CD4-positive, alpha-beta T cell (primary cell): ENCODE measurements around the gene USP19. TPM values are rescaled to one million over a fixed set of nuclear protein-coding genes. Genes with fewer than 3 reads are reported as not detected.

Experiments used
- ATAC-seq: fragments of 200-7000 bp; cut with Tn5 transposase; one replicate; pipeline ENCODE4 v1.10.0; 2022; ENCODE audit warnings: mild to moderate bottlenecking; ENCODE audit not compliant: poor library complexity
- CTCF ChIA-PET: fragments of 350-600 bp; sonication (Branson Sonifier 250); formaldehyde crosslinking; loops from one replicate; lab custom pipeline; 2021; ENCODE audit warnings: antibody characterized with exemption, inconsistent platforms; lab: Charles Lee
- POLR2A ChIA-PET: fragments of 350-600 bp; sonication (Branson Sonifier 250); formaldehyde crosslinking; loops from one replicate; lab custom pipeline; 2021; ENCODE audit warnings: antibody characterized with exemption, inconsistent platforms; lab: Charles Lee
- DNase-seq, 14 experiments: peaks; one replicate each; pipeline ENCODE4 v3.0.0-alpha.2; 2013 to 2020; ENCODE audit warnings: mixed read lengths in 2 of 14
- H3K27ac ChIP-seq, 2 donors: one replicate each; pipeline versions ENCODE4 v1.5.1 to v1.7.0; 2013; ENCODE audit warnings: low read length in 2 of 2, low read depth in 1 of 2, mild to moderate bottlenecking in 1 of 2
- H3K27me3 ChIP-seq, 2 experiments: 1 replicate in 1 of 2; 2 replicates in 1 of 2; pipeline versions ENCODE4 v1.6.1 to v1.7.0; 2013; ENCODE audit warnings: low read length in 2 of 2, control low read depth in 1 of 2, mild to moderate bottlenecking in 1 of 2, moderate library complexity in 1 of 2; ENCODE audit not compliant: insufficient read depth in 2 of 2, control insufficient read depth in 1 of 2
- H3K36me3 ChIP-seq: one replicate; pipeline ENCODE4 v1.6.1; 2013; ENCODE audit warnings: low read length, control low read depth; ENCODE audit not compliant: insufficient read depth
- H3K4me1 ChIP-seq: one replicate; pipeline ENCODE4 v1.6.1; 2013; ENCODE audit warnings: low read length, control low read depth; ENCODE audit not compliant: insufficient read depth
- H3K4me3 ChIP-seq: one replicate; pipeline ENCODE4 v1.5.1; 2013; ENCODE audit warnings: mild to moderate bottlenecking, low read length, moderate library complexity
- H3K9me3 ChIP-seq, 2 experiments: 1 replicate in 1 of 2; 2 replicates in 1 of 2; pipeline versions ENCODE4 v1.6.1 to v1.7.0; 2013; ENCODE audit warnings: low read length in 2 of 2, mild to moderate bottlenecking in 2 of 2, control low read depth in 1 of 2, moderate library complexity in 1 of 2; ENCODE audit not compliant: control insufficient read depth in 1 of 2, insufficient read depth in 1 of 2
- H3K27ac Mint-ChIP-seq: one replicate; pipeline ENCODE4 v1.8.0; 2020; ENCODE audit warnings: mixed read lengths
- H3K27me3 Mint-ChIP-seq: one replicate; pipeline ENCODE4 v1.8.0; 2021; ENCODE audit warnings: mixed read lengths
- H3K36me3 Mint-ChIP-seq: one replicate; pipeline ENCODE4 v1.8.0; 2021; ENCODE audit warnings: low read depth, mixed read lengths
- H3K4me1 Mint-ChIP-seq: one replicate; pipeline ENCODE4 v1.8.0; 2021; ENCODE audit warnings: low read depth, mixed read lengths
- H3K4me3 Mint-ChIP-seq: one replicate; pipeline ENCODE4 v1.8.0; 2020; ENCODE audit warnings: mild to moderate bottlenecking, mixed read lengths
- H3K9me3 Mint-ChIP-seq: one replicate; pipeline ENCODE4 v1.8.0; 2020; ENCODE audit warnings: mixed read lengths
- CTCF ChIP-seq: fragments of 200-600 bp; IDR thresholded peaks from one replicate; pipeline ENCODE4 v1.8.0; 2022; ENCODE audit warnings: antibody characterized with exemption, mild to moderate bottlenecking
- intact Hi-C, 2 experiments: fragments of 100-400 bp; cut with DNase I in 1 of 2; cut with micrococcal nuclease in 1 of 2; formaldehyde crosslinking; loops; one replicate each; pipeline versions ENCODE4 v1.15.1 to v1.9.0; 2023 to 2025; cut with DNase I, micrococcal nuclease
- total RNA-seq, 174 experiments: library from RNA in 2 of 174; stranded (reverse) in 2 of 174; gene quantifications; one replicate each; pipeline ENCODE4 v1.2.3 and lab custom pipeline; 2021 to 2026

USP19 gene
- total RNA-seq, 2 experiments from 2014 or later, result 84.9 to 86.2 TPM

- H3K4me1 Mint-ChIP-seq, result peaks cover 23% of the 10 kb centered on the region
- peak overlapping the region; percentile 87 to 91 for H3K27ac ChIP-seq
- H3K27ac Mint-ChIP-seq, result peak overlapping the region; percentile 95
- intact Hi-C loops, result loop anchor here (2.0 to 10.0 kb wide), 4 partner anchors 26 to 554 kb away; partner anchors contain the start of genes APEH (in 1 of the 2), NDUFAF3 (in 1 of the 2) and QRICH1 (in 1 of the 2)
- no peak for ATAC-seq
- POLR2A ChIA-PET, result interaction anchor here (0.6 to 3.3 kb wide), 25 partner anchors 11 to 1244 kb away, joined by 3 to 92 read pairs (median 4); partner anchors contain the start of genes ARIH2, CCDC71, DAG1 and IMPDH2
- CTCF ChIA-PET, result interaction anchor here (1.4 to 3.5 kb wide), 4 partner anchors 27 to 99 kb away, joined by 3 to 27 read pairs (median 8); partner anchors contain the start of genes KLHDC8B, NDUFAF3 and QRICH1
- TF ChIP-seq CTCF, result no peak
- peak in 1 of 14 experiments; percentile 3 for DNase-seq
- no peaks in the 10 kb centered on the region for H3K27me3 ChIP-seq
- H3K9me3 Mint-ChIP-seq, result no peaks in the 10 kb centered on the region
- H3K36me3 ChIP-seq, result peaks cover 27% of the 10 kb centered on the region
- peaks cover 30% of the 10 kb centered on the region for H3K4me1 ChIP-seq
- H3K9me3 ChIP-seq, result no peaks in the 10 kb centered on the region
- H3K4me3 ChIP-seq, result peak overlapping the region; percentile 99
- peaks cover 27% of the 10 kb centered on the region for H3K36me3 Mint-ChIP-seq
- H3K27me3 Mint-ChIP-seq, result no peaks in the 10 kb centered on the region
- peak overlapping the region; percentile 93 for H3K4me3 Mint-ChIP-seq
Measured at GRCh38 chr3:49121132-49121736, 611 bp upstream of the USP19 start.

GRCh38 chr3:49120096-49120437 lies 556 bp downstream of the USP19 start:
- H3K27ac Mint-ChIP-seq, result peak overlapping the region; percentile 95
- peaks cover 30% of the 10 kb centered on the region for H3K4me1 ChIP-seq
- TF ChIP-seq CTCF, result no peak
- H3K9me3 Mint-ChIP-seq, result no peaks in the 10 kb centered on the region
- DNase-seq (peak in 2 of 14 experiments; percentile 4 to 16), ATAC-seq (peak; percentile 16)
- H3K4me3 ChIP-seq, result peak overlapping the region; percentile 99
- peak overlapping the region; percentile 87 to 95 for H3K27ac ChIP-seq
- no peaks in the 10 kb centered on the region for H3K27me3 Mint-ChIP-seq
- H3K36me3 ChIP-seq, result peaks cover 39% of the 10 kb centered on the region
- H3K36me3 Mint-ChIP-seq, result peaks cover 39% of the 10 kb centered on the region
- POLR2A ChIA-PET, result interaction anchor here (1.0 to 3.3 kb wide), 11 partner anchors 15 to 403 kb away, joined by 3 to 92 read pairs (median 5); partner anchors contain the start of genes ARIH2, IMPDH2, IP6K2 and NDUFAF3
- CTCF ChIA-PET, result interaction anchor here (1.4 to 3.5 kb wide), 4 partner anchors 26 to 98 kb away, joined by 3 to 27 read pairs (median 8); partner anchors contain the start of genes KLHDC8B, NDUFAF3 and QRICH1
- H3K4me3 Mint-ChIP-seq, result peak overlapping the region; percentile 93
- intact Hi-C loops, result loop anchor here (1.0 to 10.0 kb wide), 6 partner anchors 16 to 555 kb away; partner anchors contain the start of genes QARS1 (in 2 of the 2), APEH (in 1 of the 2), CCDC71 (in 1 of the 2) and NDUFAF3 (in 1 of the 2)
- H3K27me3 ChIP-seq, result no peaks in the 10 kb centered on the region
- H3K4me1 Mint-ChIP-seq, result peaks cover 23% of the 10 kb centered on the region
- no peaks in the 10 kb centered on the region for H3K9me3 ChIP-seq

GRCh38 chr3:49119439-49119838 lies 1.2 kb downstream of the USP19 start:
- no peaks in the 10 kb centered on the region for H3K27me3 Mint-ChIP-seq
- H3K27ac Mint-ChIP-seq, result peak overlapping the region; percentile 95
- no peak for DNase-seq
- intact Hi-C loops, result no loop called here
- H3K4me3 ChIP-seq, result peak overlapping the region; percentile 99
- no peak for TF ChIP-seq CTCF
- POLR2A ChIA-PET, result interaction anchor here (1.6 to 3.3 kb wide), 3 partner anchors 26 to 310 kb away, joined by 6 to 92 read pairs (median 17); partner anchors contain the start of genes NICN1, QRICH1 and WDR6
- no peaks in the 10 kb centered on the region for H3K27me3 ChIP-seq
- H3K9me3 ChIP-seq, result no peaks in the 10 kb centered on the region
- H3K4me1 ChIP-seq, result peaks cover 30% of the 10 kb centered on the region
- peaks cover 45% of the 10 kb centered on the region for H3K36me3 Mint-ChIP-seq
- peaks cover 45% of the 10 kb centered on the region for H3K36me3 ChIP-seq
- H3K4me3 Mint-ChIP-seq, result peak overlapping the region; percentile 93
- peak overlapping the region in 1 of 2 donors; percentile 95 for H3K27ac ChIP-seq
- H3K4me1 Mint-ChIP-seq, result peaks cover 23% of the 10 kb centered on the region
- no peak for ATAC-seq
- CTCF ChIA-PET, result interaction anchor here (2.2 to 3.5 kb wide), 2 partner anchors 26 to 98 kb away, joined by 11 to 27 read pairs; partner anchors contain the start of genes NDUFAF3 and QRICH1
- no peaks in the 10 kb centered on the region for H3K9me3 Mint-ChIP-seq
